ENCODE results near the gene PKP1.

GRCh38 chr1:201335901-201336300 is 52.6 kb downstream of the PKP1 start:
- TF ChIP-seq CTCF (IDR thresholded peaks at IDR 0.05) (no peak), POLR2A (IDR thresholded peaks at IDR 0.05) (no peak)
